GM12892 (cell line): ENCODE data around the gene ADAMTSL3.

Experiments
- POLR2A ChIP-seq: IDR thresholded peaks from 2 replicates; pipeline ENCODE4 v1.6.1; 2011; ENCODE audit warnings: low read depth, low read length, control low read depth
- POLR2AphosphoS5 ChIP-seq: IDR thresholded peaks from 2 replicates; pipeline ENCODE4 v1.6.1; 2011; ENCODE audit warnings: low read depth, low read length, control low read depth
- TAF1 ChIP-seq: IDR thresholded peaks from 2 replicates; pipeline ENCODE4 v1.6.1; 2011; ENCODE audit warnings: low read depth, mild to moderate bottlenecking, control low read depth, low read length, borderline replicate concordance

DNA sequence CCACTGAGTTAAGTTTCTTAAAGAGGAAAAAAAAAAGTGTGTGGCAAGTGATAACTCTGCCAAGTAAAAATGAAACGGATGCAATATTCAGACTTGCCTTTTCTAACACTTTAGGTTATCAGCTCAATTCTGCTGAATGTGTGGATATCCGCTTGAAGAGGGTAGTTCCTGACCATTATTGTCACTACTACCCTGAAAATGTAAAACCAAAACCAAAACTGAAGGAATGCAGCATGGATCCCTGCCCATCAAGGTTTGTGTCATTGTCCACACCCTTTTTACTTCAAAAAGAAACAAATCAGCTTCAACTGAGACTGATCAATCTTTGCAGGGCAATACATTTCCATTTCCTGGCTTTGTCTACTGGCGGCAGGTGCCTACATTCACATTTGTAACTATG, 236.1 kb downstream of the ADAMTSL3 start:
- no peak for TF ChIP-seq POLR2AphosphoS5
- no peak for TF ChIP-seq TAF1
- TF ChIP-seq POLR2A, result no peak
